ENCODE measurements around the gene CCDC63. TPM values are rescaled to one million over a fixed set of nuclear protein-coding genes. Genes with fewer than 3 reads are reported as not detected.

Gene CCDC63
- total RNA-seq, 2 experiments from 2014 or later, result not detected

DNA sequence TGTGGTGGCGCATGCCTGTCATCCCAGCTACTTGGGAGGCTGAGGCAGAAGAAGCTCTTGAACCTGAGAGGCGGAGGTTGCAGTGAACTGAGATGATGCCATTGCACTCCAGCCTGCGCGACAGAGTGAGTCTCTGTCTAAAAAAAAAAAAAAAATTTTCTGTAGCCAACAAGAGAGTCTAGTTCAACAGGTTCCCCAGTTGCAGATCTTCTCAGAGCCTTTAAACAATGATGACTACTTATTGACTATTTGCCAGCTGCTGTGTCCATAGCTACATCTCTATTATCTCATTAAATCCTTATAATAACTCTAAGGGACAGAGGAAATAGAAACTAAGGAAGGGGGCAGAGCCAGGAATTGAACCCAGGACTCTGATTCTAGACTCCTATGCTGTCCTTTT, 88.8 kb downstream of the CCDC63 start:
- Histone ChIP-seq H2AFZ (ENCODE audit: low read length) (no peak overlapping the region), H3K27ac (ENCODE audit: low read depth, low read length, poor library complexity, severe bottlenecking) (no peak overlapping the region), H3K9me2 (ENCODE audit: insufficient read depth, low read length) (no peaks in the 10 kb centered on the region), H4K20me1 (ENCODE audit: insufficient read depth, low read length) (no peaks in the 10 kb centered on the region), H3K4me2 (ENCODE audit: low read length) (no peak overlapping the region), H3K79me2 (ENCODE audit: insufficient read depth, low read depth, low read length) (no peaks in the 10 kb centered on the region), H3K9me3 (ENCODE audit: low read length) (no peaks in the 10 kb centered on the region), H3K4me3 (ENCODE audit: low read depth, low read length, poor library complexity, severe bottlenecking) (no peak overlapping the region), H3K4me1 (ENCODE audit: insufficient read depth, low read length, poor library complexity, severe bottlenecking) (no peaks in the 10 kb centered on the region), H3K36me3 (ENCODE audit: insufficient read depth, low read length) (no peaks in the 10 kb centered on the region)
- ChIA-PET CTCF (ENCODE audit: unreplicated experiment) (no interaction called here), POLR2A (interaction anchor here (0.6 to 0.7 kb wide), 2 partner anchors 12 to 305 kb away, joined by 3 to 4 read pairs; no protein-coding TSS in a partner anchor)
- TF ChIP-seq, protein P1, sequence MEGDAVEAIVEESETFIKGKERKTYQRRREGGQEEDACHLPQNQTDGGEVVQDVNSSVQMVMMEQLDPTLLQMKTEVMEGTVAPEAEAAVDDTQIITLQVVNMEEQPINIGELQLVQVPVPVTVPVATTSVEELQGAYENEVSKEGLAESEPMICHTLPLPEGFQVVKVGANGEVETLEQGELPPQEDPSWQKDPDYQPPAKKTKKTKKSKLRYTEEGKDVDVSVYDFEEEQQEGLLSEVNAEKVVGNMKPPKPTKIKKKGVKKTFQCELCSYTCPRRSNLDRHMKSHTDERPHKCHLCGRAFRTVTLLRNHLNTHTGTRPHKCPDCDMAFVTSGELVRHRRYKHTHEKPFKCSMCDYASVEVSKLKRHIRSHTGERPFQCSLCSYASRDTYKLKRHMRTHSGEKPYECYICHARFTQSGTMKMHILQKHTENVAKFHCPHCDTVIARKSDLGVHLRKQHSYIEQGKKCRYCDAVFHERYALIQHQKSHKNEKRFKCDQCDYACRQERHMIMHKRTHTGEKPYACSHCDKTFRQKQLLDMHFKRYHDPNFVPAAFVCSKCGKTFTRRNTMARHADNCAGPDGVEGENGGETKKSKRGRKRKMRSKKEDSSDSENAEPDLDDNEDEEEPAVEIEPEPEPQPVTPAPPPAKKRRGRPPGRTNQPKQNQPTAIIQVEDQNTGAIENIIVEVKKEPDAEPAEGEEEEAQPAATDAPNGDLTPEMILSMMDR (conservative IDR thresholded peaks at IDR 0.05; ENCODE audit: low read length), result no peak
- no peak for TF ChIP-seq EZH2phosphoT487 (IDR thresholded peaks at IDR 0.05; ENCODE audit: borderline replicate concordance, low read depth, low read length)
- intact Hi-C loops (cut with micrococcal nuclease; ENCODE audit: unreplicated experiment), result loop anchor here (5.0 kb wide), 2 partner anchors 87 to 237 kb away; no protein-coding TSS in a partner anchor
- BruUV-seq (replicated peaks), result no TSS peak
- DNase-seq (ENCODE audit: low spot score), result no peak

DNA sequence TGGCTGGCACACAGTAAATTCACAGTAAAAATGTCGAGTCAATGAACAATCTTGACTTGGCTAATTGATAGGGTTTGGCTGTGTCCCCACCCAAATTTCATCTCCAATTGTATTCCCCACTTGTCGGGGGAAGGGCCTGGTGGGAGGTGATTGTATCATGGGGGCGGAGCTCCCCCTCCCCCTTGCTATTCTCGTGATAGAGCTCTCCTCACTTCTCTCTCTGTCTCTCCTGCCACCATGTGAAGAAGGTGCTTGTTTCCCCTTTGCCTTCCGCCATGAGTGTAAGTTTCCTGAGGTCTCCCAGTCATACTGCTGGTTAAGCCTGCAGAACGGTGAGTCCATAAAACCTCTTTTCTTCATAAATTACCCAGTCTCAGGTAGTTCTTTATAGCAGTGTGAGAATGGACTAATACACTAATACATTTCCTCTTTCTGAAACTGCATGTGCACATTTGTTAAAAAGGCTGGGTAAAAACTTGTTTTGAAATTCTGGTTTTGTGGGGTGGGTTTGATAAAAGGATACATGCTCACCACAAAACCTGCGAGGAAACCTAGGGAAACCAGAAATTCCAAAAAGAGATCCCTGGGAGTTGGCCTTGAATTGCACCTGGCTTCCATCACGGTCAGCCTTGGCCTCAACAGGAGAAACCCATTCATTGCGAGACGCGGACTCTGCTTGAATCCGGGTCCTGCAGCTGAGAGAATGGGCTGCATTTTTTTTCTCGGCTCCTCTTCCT, 89.7 kb downstream of the CCDC63 start:
- no peaks in the 10 kb centered on the region for H4K20me1 ChIP-seq (ENCODE audit: insufficient read depth, low read length)
- DNase-seq (ENCODE audit: low spot score), result no peak
- H3K4me2 ChIP-seq (ENCODE audit: low read length), result no peak overlapping the region
- no peak overlapping the region for H2AFZ ChIP-seq (ENCODE audit: low read length)
- CTCF ChIA-PET (ENCODE audit: unreplicated experiment), result no interaction called here
- no TSS peak for BruUV-seq (replicated peaks)
- H3K9me2 ChIP-seq (ENCODE audit: insufficient read depth, low read length), result no peaks in the 10 kb centered on the region
- H3K4me3 ChIP-seq (ENCODE audit: low read depth, low read length, poor library complexity, severe bottlenecking), result no peak overlapping the region
- H3K9me3 ChIP-seq (ENCODE audit: low read length), result no peaks in the 10 kb centered on the region
- intact Hi-C loops (cut with micrococcal nuclease; ENCODE audit: unreplicated experiment), result loop anchor here (1.0 to 5.0 kb wide), 5 partner anchors 42 to 377 kb away; no protein-coding TSS in a partner anchor
- no peaks in the 10 kb centered on the region for H3K36me3 ChIP-seq (ENCODE audit: insufficient read depth, low read length)
- POLR2A ChIA-PET, result no interaction called here
- H3K27ac ChIP-seq (ENCODE audit: low read depth, low read length, poor library complexity, severe bottlenecking), result no peak overlapping the region
- no peaks in the 10 kb centered on the region for H3K79me2 ChIP-seq (ENCODE audit: insufficient read depth, low read depth, low read length)
- no peaks in the 10 kb centered on the region for H3K4me1 ChIP-seq (ENCODE audit: insufficient read depth, low read length, poor library complexity, severe bottlenecking)
- TF ChIP-seq, protein P1 (conservative IDR thresholded peaks at IDR 0.05; ENCODE audit: low read length), result no peak
- no peak for TF ChIP-seq EZH2phosphoT487 (IDR thresholded peaks at IDR 0.05; ENCODE audit: borderline replicate concordance, low read depth, low read length)

DNA sequence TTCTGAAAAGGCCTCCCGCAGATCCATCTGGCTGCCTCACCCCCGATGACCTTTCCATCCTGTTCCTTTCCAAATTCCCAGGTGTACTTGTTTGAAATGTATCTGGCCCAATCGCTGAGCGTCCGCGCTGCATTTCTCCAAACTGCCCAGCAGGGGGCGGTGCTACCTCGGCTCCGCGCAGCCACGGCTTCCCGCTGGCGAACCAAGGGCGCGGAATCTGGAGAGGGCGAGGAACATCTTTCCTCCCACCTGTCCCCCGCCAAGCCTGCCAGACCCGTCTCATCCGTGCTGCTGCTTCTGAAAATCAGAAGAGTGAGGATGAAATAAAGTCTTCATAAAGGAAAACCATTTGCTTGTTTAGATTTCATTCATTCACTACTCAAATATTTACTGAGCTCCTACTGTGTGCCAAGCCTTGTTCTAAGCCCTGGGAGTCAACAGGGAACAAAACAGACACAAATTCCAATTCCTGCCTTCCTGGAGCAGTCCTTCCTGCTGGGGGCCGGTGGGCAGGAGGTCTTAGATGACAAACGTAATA, 90.4 kb downstream of the CCDC63 start:
- ChIA-PET POLR2A (no interaction called here), CTCF (ENCODE audit: unreplicated experiment) (no interaction called here)
- no peak overlapping the region for H3K4me3 ChIP-seq (ENCODE audit: low read depth, low read length, poor library complexity, severe bottlenecking)
- TF ChIP-seq EZH2phosphoT487 (IDR thresholded peaks at IDR 0.05; ENCODE audit: borderline replicate concordance, low read depth, low read length), result no peak
- TF ChIP-seq, protein P1 (conservative IDR thresholded peaks at IDR 0.05; ENCODE audit: low read length), result peak; percentile 99
- no peaks in the 10 kb centered on the region for H3K36me3 ChIP-seq (ENCODE audit: insufficient read depth, low read length)
- H3K27ac ChIP-seq (ENCODE audit: low read depth, low read length, poor library complexity, severe bottlenecking), result no peak overlapping the region
- peak overlapping the region; percentile 52; the same call in 1 of the 2 replicates for H2AFZ ChIP-seq (ENCODE audit: low read length)
- no peaks in the 10 kb centered on the region for H3K9me2 ChIP-seq (ENCODE audit: insufficient read depth, low read length)
- peak overlapping the region; percentile 18; the same call in 1 of the 2 replicates for H3K4me2 ChIP-seq (ENCODE audit: low read length)
- H4K20me1 ChIP-seq (ENCODE audit: insufficient read depth, low read length), result no peaks in the 10 kb centered on the region
- no peaks in the 10 kb centered on the region for H3K9me3 ChIP-seq (ENCODE audit: low read length)
- intact Hi-C loops (cut with micrococcal nuclease; ENCODE audit: unreplicated experiment), result loop anchor here (1.0 to 5.0 kb wide), 5 partner anchors 43 to 376 kb away; no protein-coding TSS in a partner anchor
- no peaks in the 10 kb centered on the region for H3K79me2 ChIP-seq (ENCODE audit: insufficient read depth, low read depth, low read length)
- DNase-seq (ENCODE audit: low spot score), result peak; percentile 62
- no TSS peak for BruUV-seq (replicated peaks)
- H3K4me1 ChIP-seq (ENCODE audit: insufficient read depth, low read length, poor library complexity, severe bottlenecking), result no peaks in the 10 kb centered on the region

Measured in OCI-LY7 (cell line).